ENCODE measurements around the gene ZNF439. TPM values are rescaled to one million over a fixed set of nuclear protein-coding genes. Genes with fewer than 3 reads are reported as not detected.
"Not testable (repeated sequence)": the region's sequence is repeated elsewhere in the genome, so short reads cannot be mapped to it uniquely, and the experiment has no call there.

The ZNF439 gene
- total RNA-seq, 6 donors from 2014 or later = 6.8 to 27.2 (median 11.9) TPM

- TF ChIP-seq POLR2A (IDR thresholded peaks at IDR 0.05) = no peak
- TF ChIP-seq EP300 (IDR thresholded peaks at IDR 0.05) = no peak
- TF ChIP-seq, protein P1, sequence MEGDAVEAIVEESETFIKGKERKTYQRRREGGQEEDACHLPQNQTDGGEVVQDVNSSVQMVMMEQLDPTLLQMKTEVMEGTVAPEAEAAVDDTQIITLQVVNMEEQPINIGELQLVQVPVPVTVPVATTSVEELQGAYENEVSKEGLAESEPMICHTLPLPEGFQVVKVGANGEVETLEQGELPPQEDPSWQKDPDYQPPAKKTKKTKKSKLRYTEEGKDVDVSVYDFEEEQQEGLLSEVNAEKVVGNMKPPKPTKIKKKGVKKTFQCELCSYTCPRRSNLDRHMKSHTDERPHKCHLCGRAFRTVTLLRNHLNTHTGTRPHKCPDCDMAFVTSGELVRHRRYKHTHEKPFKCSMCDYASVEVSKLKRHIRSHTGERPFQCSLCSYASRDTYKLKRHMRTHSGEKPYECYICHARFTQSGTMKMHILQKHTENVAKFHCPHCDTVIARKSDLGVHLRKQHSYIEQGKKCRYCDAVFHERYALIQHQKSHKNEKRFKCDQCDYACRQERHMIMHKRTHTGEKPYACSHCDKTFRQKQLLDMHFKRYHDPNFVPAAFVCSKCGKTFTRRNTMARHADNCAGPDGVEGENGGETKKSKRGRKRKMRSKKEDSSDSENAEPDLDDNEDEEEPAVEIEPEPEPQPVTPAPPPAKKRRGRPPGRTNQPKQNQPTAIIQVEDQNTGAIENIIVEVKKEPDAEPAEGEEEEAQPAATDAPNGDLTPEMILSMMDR (IDR thresholded peaks at IDR 0.05) = no peak
- TF ChIP-seq POLR2AphosphoS5 (IDR thresholded peaks at IDR 0.05) = no peak
- ATAC-seq (ENCODE audit: low FRiP score in 2 of 2) (no peak), DNase-seq (no peak)
- no peak overlapping the region for H3K27ac ChIP-seq
- no peaks in the 10 kb centered on the region for H3K27me3 ChIP-seq
- peaks cover 12 to 26% (median 22%) of the 10 kb centered on the region in 4 donors for H3K9me3 ChIP-seq
- H3K4me3 ChIP-seq = no peak overlapping the region
- no peaks in the 10 kb centered on the region for H3K4me1 ChIP-seq
- 61 to 86% methylated on average over 1 of the region's 1 CpG for WGBS, 2 donors
- peaks cover 0 to 4% (median 2%) of the 10 kb centered on the region in 4 donors for H3K36me3 ChIP-seq
These were observed 25.2 kb downstream of the ZNF439 start for GRCh38 chr19:11873762-11874161.

DNA sequence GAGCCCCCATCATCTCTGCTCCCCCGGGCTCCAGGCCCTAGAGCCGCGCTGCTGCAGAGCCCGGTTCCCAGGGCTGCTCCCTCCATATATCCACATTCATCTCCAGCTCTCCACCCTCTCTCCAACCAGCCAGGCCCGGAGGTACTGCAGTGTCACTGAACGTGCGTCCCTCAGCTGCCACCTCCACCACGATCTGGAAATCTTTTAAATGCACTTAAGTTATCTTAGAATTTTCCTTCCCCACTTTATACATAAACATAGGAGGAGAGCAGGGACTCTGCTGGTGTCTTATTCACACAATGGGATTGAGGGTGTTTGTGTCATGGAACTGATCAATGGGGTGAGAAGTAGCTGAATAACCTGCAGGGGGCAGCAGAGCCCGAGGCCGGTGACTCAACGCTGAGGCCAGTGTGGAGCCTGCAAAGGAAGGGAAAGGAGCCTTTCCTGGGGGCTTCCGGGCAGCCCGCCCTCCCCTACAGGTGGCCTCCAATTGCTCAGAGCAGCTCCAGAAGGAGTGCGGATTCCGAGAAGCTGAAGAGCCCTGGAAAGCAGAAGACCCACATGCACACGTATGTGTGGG, 31.3 kb downstream of the ZNF439 start:
- TF ChIP-seq, protein P1 (IDR thresholded peaks at IDR 0.05) = peak in 4 of 6 experiments; percentile 10 to 36 (median 22)
- not testable (repeated sequence) for H3K4me3 ChIP-seq, H3K4me1 ChIP-seq, H3K36me3 ChIP-seq, H3K27ac ChIP-seq, H3K27me3 ChIP-seq, H3K9me3 ChIP-seq
- WGBS, 2 donors = 70 to 84% methylated on average over 12 to 14 of the region's 16 CpGs
- DNase-seq (peak in 1 of 2 donors; percentile 60), ATAC-seq (ENCODE audit: low FRiP score in 2 of 2) (peak; percentile 47 to 59)

DNA sequence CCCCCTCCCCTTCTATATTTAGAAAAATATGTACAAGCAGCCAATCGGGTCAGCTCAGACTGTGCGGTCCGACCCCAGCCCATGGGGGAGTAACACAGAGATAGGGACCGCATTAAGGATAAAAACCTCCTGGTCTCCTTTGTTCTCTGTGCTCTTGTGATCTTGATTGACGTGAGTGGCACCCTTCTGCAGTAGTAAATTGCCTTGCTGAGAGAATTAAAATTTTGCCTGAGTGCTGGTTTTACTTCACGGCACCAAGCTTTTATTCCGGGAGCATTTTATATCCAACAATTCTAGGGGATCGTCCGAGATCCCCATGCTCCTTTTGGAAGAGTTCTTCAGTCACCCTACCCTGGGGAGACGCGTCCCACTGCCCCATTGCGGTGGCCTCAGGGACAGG, 32.1 kb downstream of the ZNF439 start:
- H3K9me3 ChIP-seq = no peaks in the 10 kb centered on the region
- no peak overlapping the region for H3K4me3 ChIP-seq
- H3K4me1 ChIP-seq = peaks cover 0 to 4% (median 0%) of the 10 kb centered on the region in 4 donors
- no peak overlapping the region for H3K27ac ChIP-seq
- ATAC-seq (ENCODE audit: low FRiP score in 2 of 2) (no peak), DNase-seq (no peak)
- TF ChIP-seq EP300 (IDR thresholded peaks at IDR 0.05) (no peak), POLR2AphosphoS5 (IDR thresholded peaks at IDR 0.05) (no peak), POLR2A (IDR thresholded peaks at IDR 0.05) (no peak)
- TF ChIP-seq, protein P1 (IDR thresholded peaks at IDR 0.05) = no peak
- WGBS, 2 donors = 87 to 88% methylated on average over 12 of the region's 12 CpGs
- no peaks in the 10 kb centered on the region for H3K27me3 ChIP-seq
- no peaks in the 10 kb centered on the region for H3K36me3 ChIP-seq

DNA sequence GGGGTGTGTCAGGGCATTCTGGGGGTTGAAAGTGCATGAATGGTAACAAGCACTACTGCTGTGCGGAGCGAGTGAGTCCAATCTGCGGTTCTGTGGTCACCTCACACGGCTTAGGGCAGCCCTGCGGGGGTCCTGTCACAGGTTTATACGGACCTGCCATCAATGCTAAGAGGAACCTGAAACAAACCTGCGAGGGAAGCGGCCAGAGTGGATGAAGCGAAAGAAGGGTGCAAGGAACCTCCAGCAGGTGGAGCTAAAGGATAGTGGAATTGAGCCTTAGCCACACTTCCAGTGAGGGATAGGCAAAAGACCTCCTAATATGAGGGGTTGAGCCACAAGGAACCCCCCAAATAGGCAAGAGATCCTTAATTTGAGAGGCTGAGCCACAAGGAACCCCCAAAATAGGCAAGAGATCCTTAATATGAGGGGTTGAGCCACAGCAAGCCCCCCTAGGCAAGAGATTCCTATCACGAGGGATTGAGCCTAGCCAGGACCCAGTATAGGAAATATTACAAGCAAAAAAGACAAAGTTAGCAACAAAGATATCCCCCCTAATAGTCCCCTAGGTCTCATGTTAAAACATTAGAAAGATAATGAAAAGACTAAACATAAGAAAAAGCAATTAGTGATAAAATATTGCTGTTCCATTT, 32.8 kb downstream of the ZNF439 start:
- H3K4me3 ChIP-seq = no peak overlapping the region
- 13 to 24% methylated on average over 10 of the region's 10 CpGs for WGBS, 2 donors
- H3K36me3 ChIP-seq = no peaks in the 10 kb centered on the region
- ATAC-seq (ENCODE audit: low FRiP score in 2 of 2) (peak; percentile 78 to 80), DNase-seq (peak in 1 of 2 donors; percentile 54)
- H3K9me3 ChIP-seq = no peaks in the 10 kb centered on the region
- H3K27me3 ChIP-seq = no peaks in the 10 kb centered on the region
- TF ChIP-seq POLR2A (IDR thresholded peaks at IDR 0.05) (no peak), POLR2AphosphoS5 (IDR thresholded peaks at IDR 0.05) (no peak)
- TF ChIP-seq, protein P1 (IDR thresholded peaks at IDR 0.05) = peak; percentile 54 to 79 (median 74)
- H3K27ac ChIP-seq = no peak overlapping the region
- peaks cover 0 to 4% (median 0%) of the 10 kb centered on the region in 4 donors for H3K4me1 ChIP-seq

GRCh38 chr19:11882606-11883005, 34.1 kb downstream of the ZNF439 start:
- Histone ChIP-seq H3K9me3 (no peaks in the 10 kb centered on the region), H3K36me3 (no peaks in the 10 kb centered on the region), H3K4me1 (peaks cover 4 to 12% (median 7%) of the 10 kb centered on the region in 4 donors), H3K4me3 (no peak overlapping the region), H3K27ac (no peak overlapping the region), H3K27me3 (no peaks in the 10 kb centered on the region)
- TF ChIP-seq POLR2AphosphoS5 (IDR thresholded peaks at IDR 0.05) (no peak), POLR2A (IDR thresholded peaks at IDR 0.05) (no peak), EP300 (IDR thresholded peaks at IDR 0.05) (no peak)
- TF ChIP-seq, protein P1 (IDR thresholded peaks at IDR 0.05) = no peak
- ATAC-seq (ENCODE audit: low FRiP score in 2 of 2) = no peak
- DNase-seq = no peak
- WGBS, 2 donors = 45 to 48% methylated on average over 2 of the region's 2 CpGs

All from upper lobe of left lung (tissue), 6 donors.